HG03097 (cell line): ENCODE measurements around the gene CCL19.
"Not testable (repeated sequence)": the region's sequence is repeated elsewhere in the genome, so short reads cannot be mapped to it uniquely, and the experiment has no call there.

ENCODE experiments used
- ATAC-seq: cut with Tn5 transposase; IDR thresholded peaks from one replicate; pipeline ENCODE4 v1.9.1; 2021; ENCODE audit not compliant: unreplicated experiment, low FRiP score

CCL19 gene

GRCh38 chr9:34690983-34691935, at the start of gene CCL19:
CCL19 (minus strand) TSS chr9:34691276; CDS start chr9:34691139, 137 bp downstream.
- no peak for ATAC-seq

- ATAC-seq: not testable (repeated sequence)
These were observed 49.1 kb upstream of the CCL19 start for GRCh38 chr9:34740176-34740575.

DNA sequence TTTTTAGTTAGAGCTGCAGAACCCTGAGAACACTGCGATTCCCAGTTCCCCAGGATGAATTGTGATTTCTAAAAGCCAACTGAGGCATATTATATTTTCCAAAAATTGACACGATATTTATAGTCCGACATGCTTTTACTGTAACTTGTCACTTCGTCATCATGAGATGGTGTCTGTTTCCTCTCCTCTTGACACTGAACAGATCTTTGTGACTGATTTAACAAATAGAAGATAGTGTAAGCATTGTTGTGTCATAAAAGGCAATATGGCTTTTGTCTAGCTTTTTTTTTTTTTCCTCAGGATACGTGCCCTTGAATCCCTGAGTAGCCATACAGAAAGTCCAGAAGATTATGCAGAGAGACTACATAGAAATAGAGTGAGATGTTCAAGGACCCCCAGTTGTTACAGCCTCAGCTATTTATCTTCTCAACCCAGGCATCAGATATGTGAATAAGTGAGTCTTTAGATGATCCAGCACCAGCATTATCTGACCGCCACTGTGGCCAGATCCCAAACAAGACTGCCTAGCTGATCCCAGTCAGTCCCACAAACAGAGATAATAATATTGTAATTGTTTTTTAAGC, 46.7 kb upstream of the CCL19 start:
- no peak for ATAC-seq

DNA sequence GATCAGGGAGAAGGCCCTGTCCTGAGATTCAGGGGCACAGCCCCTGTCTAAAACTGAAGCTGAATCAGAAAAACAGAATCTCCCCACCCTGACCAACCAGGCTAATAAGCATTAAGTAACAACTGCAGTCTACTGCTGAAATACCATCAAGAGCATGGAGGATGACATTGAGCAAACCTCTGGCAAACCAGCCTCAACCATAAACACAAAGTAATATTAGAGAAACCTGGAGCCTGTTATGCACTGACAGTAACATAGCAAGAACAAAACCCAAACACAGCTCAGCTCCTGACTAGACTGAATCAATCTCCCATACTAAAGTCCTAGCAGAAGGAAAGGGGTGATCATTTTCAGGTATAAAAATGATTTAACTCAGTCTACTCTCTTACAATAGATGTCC, 43.6 kb upstream of the CCL19 start:
- no peak for ATAC-seq

DNA sequence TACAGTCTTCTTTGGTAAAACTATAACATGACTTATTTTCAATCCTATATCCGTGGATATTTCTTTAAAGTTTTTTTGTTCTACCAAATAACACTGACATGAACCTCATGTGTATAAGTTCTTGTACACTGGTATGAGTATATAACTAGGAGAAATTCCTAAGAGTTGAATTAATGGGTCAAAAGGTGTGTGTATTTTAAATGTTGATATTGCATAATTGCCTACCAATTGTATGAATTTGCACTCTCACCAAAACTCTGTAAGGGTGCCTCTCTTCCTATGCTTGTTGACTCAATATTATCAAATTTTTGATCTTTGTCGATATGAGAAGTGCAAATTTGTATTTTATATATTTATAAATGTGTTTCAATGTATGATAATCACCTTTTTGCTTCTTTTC, 41.8 kb upstream of the CCL19 start:
- ATAC-seq: no peak

DNA sequence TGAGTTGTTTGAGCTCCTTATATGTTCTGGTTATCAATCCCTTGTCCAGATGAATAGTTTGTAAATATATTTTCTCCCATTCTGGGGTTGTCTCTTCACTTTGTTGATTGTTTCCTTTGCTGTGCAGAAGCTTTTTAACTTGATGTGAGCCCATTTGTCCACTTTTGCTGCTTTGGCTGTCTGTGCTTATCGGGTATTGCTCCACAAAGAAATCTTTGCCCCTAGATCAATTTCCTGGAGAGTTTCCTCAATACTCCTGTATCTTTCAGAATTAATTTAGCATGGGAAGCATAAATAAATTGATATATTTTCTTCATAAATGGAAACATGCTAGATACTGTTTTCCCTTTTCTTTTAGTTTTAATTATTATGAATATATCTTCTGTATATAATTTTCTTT, 41.4 kb upstream of the CCL19 start:
- no peak for ATAC-seq

DNA sequence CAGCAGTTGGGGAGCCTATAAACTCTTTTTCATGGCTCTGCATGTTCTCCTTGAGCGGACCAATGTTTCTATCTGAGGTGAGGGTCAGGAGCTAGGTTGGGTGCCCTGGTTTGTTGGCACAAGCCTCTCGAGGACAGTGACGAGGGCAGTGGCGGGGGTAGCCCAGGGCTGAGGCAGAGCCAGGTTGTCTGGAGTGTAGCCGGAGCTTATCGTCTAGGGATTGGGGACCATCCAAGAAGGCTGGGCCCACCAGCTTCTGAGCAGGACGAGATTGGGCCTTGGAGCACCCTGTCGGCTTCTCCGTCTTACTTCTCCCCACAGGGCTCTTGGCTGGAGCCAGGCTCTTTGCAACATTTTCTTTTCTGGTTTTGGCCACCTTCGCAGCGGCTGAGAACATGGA, 32.1 kb upstream of the CCL19 start:
- no peak for ATAC-seq

DNA sequence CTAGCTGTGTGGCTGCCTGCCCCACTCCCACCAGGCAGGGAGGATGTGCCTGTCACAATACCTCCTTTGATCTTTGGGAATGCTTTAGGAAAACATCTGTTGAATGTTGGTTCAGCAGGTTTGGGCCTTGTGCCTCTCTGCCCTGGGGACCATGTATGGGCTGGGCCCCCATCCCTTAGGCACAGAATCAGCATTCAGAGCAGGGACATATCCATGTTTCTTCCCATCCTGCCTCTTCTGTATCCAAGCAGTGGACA, 28.6 kb upstream of the CCL19 start:
- not testable (repeated sequence) for ATAC-seq

DNA sequence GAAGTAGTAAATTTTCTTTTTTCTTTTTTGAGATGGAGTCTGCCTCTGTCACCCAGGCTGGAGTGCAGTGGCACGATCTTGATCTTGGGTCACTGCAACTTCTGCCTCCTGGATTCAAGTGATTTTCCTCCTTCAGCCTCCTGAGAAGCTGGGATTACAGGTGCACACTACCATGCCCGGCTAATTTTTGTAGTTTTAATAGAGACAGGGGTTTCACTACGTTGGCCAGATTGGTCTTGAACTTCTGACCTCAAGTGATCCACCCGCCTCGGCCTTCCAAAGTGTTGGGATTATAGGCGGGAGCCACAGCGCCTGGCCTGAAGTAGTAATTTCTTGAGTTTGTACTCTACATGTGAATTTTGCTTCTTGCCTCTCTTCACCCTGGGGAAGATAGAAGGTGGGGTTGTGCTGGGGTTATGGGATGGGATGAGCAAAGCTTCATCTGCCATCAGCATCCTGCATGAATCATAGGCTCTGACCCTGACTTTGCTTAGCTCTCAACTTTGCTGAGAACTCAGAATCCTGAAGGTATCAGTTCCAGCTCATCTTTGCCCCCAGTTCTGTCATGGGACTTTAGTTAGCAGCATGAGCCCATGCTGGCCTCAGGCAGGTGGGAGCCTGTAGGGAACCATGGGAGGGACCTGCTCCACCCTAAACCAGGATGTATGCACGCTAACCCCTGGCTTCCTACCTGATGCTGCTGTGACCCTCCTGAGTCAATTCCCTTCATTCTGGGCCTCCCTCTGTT, 28.1 kb upstream of the CCL19 start:
- no peak for ATAC-seq

- no peak for ATAC-seq
These were observed 27.0 kb upstream of the CCL19 start for GRCh38 chr9:34717996-34718614.

DNA sequence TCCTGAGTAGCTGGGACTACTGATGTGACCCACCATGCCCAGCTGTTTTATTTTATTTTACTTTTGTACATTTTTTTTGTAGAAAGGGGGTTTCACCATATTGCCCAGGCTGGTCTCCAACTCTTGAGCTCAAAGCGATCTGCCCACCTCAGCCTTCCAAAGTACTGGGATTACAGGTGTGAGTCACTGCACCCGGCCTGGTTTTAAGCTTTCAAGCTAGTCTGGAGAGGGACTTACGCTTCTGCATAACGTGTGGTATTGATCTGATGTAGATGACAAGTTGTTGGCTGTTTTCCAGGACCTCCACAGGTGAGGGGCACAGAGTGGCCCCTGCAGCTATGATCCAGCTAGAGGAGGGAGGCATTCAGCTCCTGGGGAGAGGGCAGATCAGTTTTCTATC, 25.6 kb upstream of the CCL19 start:
- ATAC-seq: no peak

DNA sequence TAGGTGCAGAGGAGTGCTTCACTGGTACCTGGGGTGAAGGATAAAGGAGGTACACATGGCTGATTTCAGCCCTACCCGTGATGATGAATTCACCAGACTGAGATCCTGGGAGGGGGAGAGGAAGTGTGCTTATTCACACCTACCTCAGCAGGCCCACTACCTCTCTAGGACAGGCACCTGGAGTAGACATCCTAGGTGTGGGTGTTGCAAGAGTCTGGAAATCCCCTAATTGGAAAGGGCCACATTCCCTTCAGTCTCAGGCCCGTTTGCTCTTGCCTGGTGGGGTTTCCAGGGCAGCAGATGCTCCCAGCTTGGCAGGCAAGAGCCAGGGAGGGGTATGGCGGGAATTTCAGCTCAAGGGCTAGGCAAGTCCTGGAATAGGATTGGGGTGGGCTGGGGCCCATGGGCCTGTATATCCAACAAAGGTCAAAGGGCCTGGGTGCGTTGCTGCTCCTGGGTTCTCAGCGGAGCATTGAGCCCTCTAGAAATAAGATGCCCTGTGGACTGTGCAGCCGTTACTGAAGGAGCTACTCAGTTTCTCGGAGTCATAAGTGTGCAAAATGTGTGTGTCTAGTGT, 24.7 kb upstream of the CCL19 start:
- no peak for ATAC-seq

GRCh38 chr9:34714007-34714406, 22.9 kb upstream of the CCL19 start:
- no peak for ATAC-seq

GRCh38 chr9:34712140-34712539, 21.1 kb upstream of the CCL19 start:
- no peak for ATAC-seq

DNA sequence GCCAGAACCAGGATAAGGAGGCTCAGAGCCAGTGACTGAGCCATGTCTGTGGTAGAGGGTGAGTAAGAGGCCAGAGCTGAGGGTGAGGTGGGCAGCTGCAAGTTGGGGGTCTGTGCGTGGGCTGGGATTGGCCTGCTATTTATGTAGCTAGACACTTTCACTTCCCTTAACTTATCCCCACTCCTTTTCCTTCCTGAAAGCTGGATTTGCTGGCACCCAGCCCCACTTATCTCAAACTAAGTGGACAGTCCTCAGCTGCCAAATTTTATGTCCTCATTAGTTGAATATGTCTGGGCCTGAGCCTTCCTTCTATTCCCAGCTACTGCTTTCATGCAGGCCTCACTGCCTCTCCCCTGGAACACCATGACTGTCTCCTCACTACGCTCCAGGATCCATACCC, 18.9 kb upstream of the CCL19 start, which contains the start of gene CCL21:
Gene CCL21, minus strand, starts transcription at position 114 of the 400 bp plus-strand sequence. Its CDS starts 70 bp downstream, at position 44.
- no peak for ATAC-seq

DNA sequence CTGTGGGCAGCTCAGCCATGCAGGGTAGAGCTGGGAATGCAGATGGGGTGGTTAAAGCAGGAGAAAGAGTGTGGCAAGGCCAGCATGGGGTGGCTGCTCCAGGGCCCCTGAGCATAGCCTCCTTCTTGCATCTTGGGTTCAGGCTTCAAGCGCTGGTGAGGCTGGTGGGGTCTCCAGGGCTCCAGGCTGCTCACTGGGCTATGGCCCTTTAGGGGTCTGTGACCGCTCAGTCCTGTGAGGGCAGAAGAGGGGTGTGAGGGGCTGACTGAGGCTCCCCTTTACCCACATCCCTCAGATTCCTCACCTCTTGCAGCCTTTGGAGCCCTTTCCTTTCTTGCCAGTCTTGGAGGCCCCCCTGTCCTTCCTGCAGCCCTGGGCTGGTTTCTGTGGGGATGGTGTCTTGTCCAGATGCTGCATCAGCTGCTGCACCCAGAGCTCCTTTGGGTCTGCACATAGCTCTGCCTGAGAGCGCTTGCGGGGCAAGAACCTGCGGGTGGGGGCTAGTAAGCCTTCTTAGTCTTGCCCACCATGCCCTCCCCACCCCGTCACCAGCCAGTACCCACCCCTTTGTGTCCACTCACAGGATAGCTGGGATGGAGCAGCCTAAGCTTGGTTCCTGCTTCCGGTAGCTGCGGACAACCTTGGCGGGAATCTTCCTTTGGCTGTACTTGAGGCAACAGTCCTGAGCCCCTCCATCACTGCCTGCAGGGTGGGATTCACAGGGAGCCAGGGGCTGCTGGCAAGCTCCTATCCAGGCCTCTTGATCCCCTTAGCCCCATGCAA, 18.3 kb upstream of the CCL19 start:
- ATAC-seq: no peak

GRCh38 chr9:34707130-34707529, 16.1 kb upstream of the CCL19 start:
- no peak for ATAC-seq

- no peak for ATAC-seq
These were observed 11.0 kb upstream of the CCL19 start for GRCh38 chr9:34701769-34702736.
